Measurements from ENCODE around the gene HECW1.

The HECW1 gene

GRCh38 chr7:43487731-43488073 is 375.3 kb downstream of the HECW1 start:
- no peak for DNase-seq (ENCODE audit: low read depth in 2 of 3, low spot score in 2 of 3)

GRCh38 chr7:43489257-43489656 is 376.8 kb downstream of the HECW1 start:
- no peak for DNase-seq (ENCODE audit: low read depth in 2 of 3, low spot score in 2 of 3)

GRCh38 chr7:43490016-43490415 is 377.6 kb downstream of the HECW1 start:
- no peak for DNase-seq (ENCODE audit: low read depth in 2 of 3, low spot score in 2 of 3)

GRCh38 chr7:43491123-43491522 is 378.7 kb downstream of the HECW1 start:
- DNase-seq (ENCODE audit: low read depth in 2 of 3, low spot score in 2 of 3), result no peak

DNA sequence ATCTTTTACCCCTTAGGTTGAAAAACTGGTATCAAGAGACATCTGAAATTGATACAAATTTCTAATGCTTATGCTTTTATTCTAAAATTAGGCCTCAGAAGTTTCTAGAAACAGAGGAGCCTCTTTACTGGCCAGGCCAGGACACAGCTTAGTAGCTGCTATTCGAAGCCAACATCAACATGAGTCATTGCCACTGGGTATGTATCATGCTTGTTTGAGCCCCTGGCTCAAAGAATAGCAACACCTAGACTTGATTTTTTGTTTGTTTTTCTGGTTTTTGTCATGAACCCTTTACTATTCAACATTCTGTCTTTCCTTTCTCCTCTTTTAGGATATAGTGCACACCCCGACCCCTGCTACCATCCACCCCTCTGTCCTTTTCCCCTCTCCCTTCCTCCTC is 379.5 kb downstream of the HECW1 start:
- DNase-seq (ENCODE audit: low read depth in 2 of 3, low spot score in 2 of 3), result no peak

DNA sequence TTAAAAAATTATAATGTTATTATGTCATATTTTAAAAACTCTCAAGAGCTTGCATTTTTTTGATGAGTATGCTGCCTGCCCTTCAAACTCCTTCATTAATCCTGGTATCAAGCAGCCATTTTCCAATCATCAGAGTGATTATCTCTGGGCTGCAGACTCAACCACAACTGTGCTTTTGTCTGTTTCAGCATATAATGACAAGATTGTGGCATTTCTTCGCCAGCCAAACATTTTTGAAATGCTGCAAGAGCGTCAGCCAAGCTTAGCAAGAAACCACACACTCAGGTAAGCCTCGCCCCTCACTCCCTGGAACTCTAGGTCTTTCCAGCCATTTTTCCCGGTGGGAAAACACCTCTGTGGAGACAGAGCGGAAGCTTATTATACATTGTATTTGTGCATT is 380.4 kb downstream of the HECW1 start:
- DNase-seq (ENCODE audit: low read depth in 2 of 3, low spot score in 2 of 3), result no peak

DNA sequence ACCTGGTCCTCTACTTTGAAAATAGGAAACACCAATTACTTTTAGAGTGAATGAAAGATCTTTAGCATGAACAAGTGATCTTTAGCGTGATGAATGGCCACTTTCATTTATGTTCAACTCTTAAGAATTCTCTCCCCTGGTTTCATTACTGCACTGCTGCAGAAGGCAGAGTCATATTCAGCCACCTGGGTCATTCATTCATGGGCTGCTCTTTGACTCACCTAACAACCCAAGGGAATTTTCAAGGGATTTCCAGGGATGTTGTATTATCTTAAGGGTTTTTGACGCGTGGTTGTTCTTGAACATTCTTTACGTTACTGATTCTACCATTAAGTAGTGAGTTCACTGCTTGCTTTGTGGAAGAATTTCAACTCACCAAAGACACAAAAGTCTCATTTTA is 383.1 kb downstream of the HECW1 start:
- no peak for DNase-seq (ENCODE audit: low read depth in 2 of 3, low spot score in 2 of 3)

DNA sequence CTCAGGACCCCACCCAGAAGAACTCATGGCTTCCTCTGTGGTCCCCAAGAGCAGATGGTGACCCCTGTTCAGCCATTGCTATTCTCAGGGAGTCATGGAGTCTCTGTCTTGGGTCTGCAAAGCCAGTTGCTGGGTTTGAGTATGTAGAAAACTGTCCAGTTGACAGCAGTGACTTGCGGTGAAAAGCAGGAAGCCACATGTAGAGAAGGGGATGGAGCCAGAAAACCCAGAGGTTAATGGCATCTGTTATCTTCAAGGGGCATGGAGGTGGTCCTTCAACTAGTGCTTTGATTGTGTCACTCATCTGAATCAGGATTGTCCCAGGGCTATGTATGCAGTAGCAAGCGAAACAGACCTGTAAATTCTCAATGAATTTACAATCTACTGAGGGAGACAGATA is 384.1 kb downstream of the HECW1 start:
- DNase-seq (ENCODE audit: low read depth in 2 of 3, low spot score in 2 of 3), result no peak

- DNase-seq (ENCODE audit: low read depth in 2 of 3, low spot score in 2 of 3), result no peak
Observed at GRCh38 chr7:43501870-43502269, 389.4 kb downstream of the HECW1 start.

DNA sequence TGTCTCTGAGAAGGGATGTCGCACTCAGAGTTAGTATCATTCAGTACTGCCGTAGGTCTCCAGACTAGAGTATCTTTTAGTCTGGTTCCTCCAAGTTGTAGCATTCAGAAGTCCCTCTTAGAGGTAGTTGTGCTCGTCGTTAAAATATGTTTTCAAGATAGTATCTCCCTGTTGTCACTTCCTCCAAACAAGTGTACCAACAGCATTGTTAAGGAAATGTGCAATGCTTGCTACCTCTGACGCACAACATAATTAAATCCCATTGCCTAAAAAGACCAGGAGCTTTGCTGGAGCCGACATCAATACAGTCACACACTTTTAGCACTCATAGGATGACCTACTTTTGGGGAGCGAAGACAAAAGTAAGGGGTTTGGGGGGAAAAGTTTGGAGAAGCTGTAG is 390.5 kb downstream of the HECW1 start:
- no peak for DNase-seq (ENCODE audit: low read depth in 2 of 3, low spot score in 2 of 3)

DNA sequence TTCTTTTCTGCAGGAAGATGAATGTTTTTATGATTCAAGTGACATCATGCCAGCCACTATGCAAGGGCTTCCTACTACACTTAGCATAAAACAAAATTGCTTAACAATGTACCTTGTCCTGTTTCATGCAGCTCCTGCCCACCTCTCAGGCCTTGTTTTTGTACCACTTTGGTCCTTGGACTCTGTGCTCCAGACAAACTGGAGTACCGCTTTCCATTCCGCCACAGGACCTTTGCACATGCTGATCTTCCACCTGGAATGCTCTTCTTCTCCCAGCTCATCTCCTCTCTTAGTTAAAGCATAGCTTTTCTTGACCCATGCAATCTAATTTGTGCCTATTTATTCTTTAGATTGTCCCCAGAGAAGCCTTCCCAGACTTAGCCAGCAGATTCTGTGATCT is 393.0 kb downstream of the HECW1 start:
- DNase-seq (ENCODE audit: low read depth in 2 of 3, low spot score in 2 of 3), result no peak

DNA sequence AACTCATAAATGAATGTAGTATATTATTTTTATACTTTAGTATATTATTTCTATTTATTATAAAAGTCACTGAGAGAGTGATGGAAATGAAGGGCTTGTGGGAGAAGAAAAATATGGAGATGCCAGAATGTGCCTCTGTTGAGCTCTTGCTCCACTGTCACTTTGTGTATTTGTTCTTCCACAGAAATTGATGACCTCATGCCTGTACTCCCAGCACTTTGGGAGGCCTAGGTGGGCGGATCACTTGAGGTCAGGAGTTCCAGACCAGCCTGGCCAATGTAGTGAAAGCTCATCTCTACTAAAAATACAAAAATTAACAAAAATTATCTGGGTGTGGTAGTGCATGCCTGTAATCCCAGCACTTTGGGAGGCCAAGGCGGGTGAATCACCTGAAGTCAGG is 394.0 kb downstream of the HECW1 start:
- DNase-seq (ENCODE audit: low read depth in 2 of 3, low spot score in 2 of 3), result no peak

- DNase-seq (ENCODE audit: low read depth in 2 of 3, low spot score in 2 of 3), result no peak
Observed at GRCh38 chr7:43508461-43508860, 396.0 kb downstream of the HECW1 start.

DNA sequence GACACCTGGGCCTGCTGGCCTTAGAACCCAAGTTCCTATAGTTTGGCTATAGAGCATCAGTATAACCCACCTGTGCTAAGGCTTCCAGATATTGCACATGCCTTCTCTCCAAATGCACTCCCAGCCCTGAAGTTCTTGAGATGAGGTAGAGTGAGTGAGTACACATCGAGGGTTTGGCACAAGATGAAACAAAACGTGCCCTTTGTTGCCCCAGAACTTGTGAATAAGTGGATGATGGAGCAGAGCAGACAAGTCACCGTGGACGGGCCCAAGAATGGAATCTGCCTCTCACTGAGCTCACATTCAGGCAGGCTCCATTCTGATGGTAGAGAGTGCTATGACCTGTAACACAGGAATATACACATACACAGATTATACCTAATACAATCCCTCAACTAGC is 397.5 kb downstream of the HECW1 start:
- DNase-seq (ENCODE audit: low read depth in 2 of 3, low spot score in 2 of 3), result no peak

DNA sequence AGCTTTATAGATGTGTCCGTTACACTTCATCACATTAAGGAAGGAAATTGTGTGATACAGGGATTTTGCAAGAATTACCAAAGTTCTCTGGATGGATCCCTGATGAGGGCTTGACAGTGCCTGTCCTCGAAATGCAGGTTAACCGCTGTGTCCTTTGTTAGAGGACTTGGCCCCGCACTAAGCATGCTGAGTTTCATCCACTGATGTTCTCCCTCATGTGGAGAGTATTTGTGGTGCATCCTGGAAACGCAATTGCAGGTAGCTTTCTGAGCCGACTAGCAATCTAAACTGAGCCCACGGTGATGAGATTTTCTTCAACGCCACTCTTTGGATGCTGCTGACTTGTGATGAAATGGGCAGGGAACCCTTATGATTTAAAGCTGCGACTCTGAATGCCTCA is 398.6 kb downstream of the HECW1 start:
- DNase-seq (ENCODE audit: low read depth in 2 of 3, low spot score in 2 of 3), result no peak

GRCh38 chr7:43511769-43512515 is 399.5 kb downstream of the HECW1 start:
- DNase-seq (ENCODE audit: low read depth in 2 of 3, low spot score in 2 of 3), result no peak

- no peak for DNase-seq (ENCODE audit: low read depth in 2 of 3, low spot score in 2 of 3)
Observed at GRCh38 chr7:43513251-43513650, 400.8 kb downstream of the HECW1 start.

DNA sequence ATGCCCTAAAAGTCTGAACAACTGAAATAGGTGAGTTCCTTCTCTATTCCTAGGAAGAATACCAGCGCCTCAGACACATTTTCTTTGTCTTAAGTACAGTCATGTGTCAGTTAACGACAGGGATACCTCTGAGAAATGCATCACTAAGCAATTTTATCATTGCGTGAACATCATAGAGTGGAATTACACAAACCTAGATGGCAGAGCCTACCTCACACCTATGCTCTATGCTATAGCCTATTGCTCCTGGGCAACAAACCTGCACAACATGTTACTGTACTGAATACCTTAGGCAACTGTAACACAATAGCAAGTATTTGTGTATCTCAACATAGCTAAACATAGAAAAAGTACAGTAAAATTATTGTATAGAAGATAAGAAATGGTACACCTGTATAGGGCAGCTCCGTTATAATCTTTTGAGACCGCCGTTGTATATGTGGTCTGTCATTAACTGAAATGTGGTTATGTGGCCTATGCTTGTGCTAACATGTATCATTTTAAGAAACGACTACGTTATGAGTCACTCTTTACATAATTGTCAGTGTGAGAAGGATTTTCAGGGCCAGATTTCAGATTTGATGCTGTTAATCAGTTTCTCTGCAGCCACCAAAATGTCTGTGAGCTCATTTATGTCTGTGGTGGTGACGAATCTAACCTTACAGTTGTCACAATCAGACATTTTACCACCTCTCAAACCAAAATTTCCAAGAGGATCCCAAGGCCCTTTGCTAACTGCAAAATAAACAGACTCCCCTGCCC is 404.3 kb downstream of the HECW1 start:
- DNase-seq (ENCODE audit: low read depth in 2 of 3, low spot score in 2 of 3), result no peak

DNA sequence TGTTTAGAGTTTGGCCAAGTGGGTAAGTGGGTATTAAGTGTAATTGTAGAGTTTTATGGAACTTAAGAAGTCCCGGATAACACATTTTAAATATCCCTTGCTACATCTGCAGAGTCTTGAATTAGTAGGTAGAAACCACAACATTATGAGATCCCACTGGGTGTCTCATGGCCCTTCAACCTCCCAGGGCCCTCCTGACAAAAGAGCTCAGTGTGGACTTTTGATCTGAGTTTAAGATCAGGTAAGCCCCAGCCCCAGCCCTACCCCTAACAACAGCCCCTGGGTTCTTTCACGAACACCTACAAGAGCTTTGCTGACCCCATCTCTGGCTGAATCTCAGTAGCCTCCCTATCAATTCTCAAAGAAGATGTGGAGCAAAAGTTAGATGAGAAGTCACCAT is 405.0 kb downstream of the HECW1 start:
- no peak for DNase-seq (ENCODE audit: low read depth in 2 of 3, low spot score in 2 of 3)

GRCh38 chr7:43520201-43520600 is 407.8 kb downstream of the HECW1 start:
- DNase-seq (ENCODE audit: low read depth in 2 of 3, low spot score in 2 of 3), result no peak

DNA sequence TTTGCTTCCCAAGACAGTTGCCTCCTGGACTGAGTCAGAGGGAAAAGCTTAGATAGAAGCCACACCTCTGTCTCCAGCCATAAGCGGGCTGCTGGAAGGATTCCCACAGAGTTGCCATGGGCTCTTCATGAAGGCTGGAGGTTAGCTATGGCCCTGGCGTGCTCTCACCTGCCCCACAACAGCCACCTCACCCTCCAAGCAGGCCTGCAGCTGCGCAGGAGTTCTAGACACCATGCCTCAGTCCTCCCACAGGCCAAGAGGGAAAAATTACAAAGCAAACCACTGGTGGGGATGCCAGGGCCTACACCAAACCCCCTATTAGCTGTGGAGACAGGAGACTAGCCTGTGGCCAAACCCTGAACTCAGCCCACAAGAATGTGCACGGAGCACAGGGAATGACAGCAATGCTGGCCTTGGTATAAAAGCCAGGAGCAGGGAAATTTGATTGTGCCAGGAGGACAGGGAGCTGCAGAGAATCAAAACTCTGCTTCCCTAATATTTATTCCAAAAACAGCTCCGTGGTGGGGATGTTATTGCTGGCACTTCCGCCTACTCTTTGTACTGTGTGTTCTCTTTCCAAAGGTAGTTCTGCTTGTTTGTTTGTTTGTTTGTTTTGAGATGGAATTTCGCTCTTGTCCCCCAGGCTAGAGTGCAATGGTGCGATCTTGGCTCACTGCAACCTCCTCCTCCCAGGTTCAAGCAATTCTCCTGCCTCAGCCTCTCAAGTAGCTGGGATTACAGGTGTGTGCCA is 410.1 kb downstream of the HECW1 start:
- no peak for DNase-seq (ENCODE audit: low read depth in 2 of 3, low spot score in 2 of 3)
